HepG2 (cell line): ENCODE measurements around the gene NCR1.
"Not testable (repeated sequence)": the region's sequence is repeated elsewhere in the genome, so short reads cannot be mapped to it uniquely, and the experiment has no call there.

Experiments
- ARNTL ChIP-seq: sonication (generic); formaldehyde crosslinking; IDR thresholded peaks from 2 replicates; pipeline ENCODE4 v1.4.0; 2020; ENCODE audit warnings: mild to moderate bottlenecking, missing genetic modification reagents
- MTF1 ChIP-seq: sonication (generic); formaldehyde crosslinking; IDR thresholded peaks from 2 replicates; pipeline ENCODE4 v1.5.0; 2020; ENCODE audit warnings: missing genetic modification reagents
- MXI1 ChIP-seq: IDR thresholded peaks from 3 replicates; pipeline ENCODE4 v1.6.1; 2012; ENCODE audit warnings: low read depth, low read length, inconsistent platforms, borderline replicate concordance
- NFE2 ChIP-seq: sonication (generic); formaldehyde crosslinking; IDR thresholded peaks from 2 replicates; pipeline ENCODE4 v1.4.0; 2020; ENCODE audit warnings: missing genetic modification reagents
- PHF5A ChIP-seq: IDR thresholded peaks from one replicate; pipeline ENCODE4 v1.6.1; 2018; ENCODE audit warnings: low read depth, missing genetic modification reagents; ENCODE audit not compliant: unreplicated experiment
- TCF7L2 ChIP-seq: IDR thresholded peaks from 2 replicates; pipeline ENCODE4 v1.6.1; 2011; ENCODE audit warnings: mild to moderate bottlenecking, low read depth, low read length, moderate library complexity
- ZFP1 ChIP-seq: IDR thresholded peaks from 2 replicates; pipeline ENCODE4 v1.6.1; 2016
- ZNF496 ChIP-seq: sonication (generic); formaldehyde crosslinking; IDR thresholded peaks from 2 replicates; pipeline ENCODE4 v1.8.1; 2023; ENCODE audit warnings: mild to moderate bottlenecking, moderate library complexity, missing genetic modification reagents; ENCODE audit not compliant: insufficient replicate concordance
- ZNF543 ChIP-seq: sonication (generic); formaldehyde crosslinking; IDR thresholded peaks from 2 replicates; pipeline ENCODE4 v1.4.0; 2020; ENCODE audit warnings: mild to moderate bottlenecking, missing genetic modification reagents
- ZNF629 ChIP-seq: sonication (generic); formaldehyde crosslinking; conservative IDR thresholded peaks from 2 replicates; pipeline ENCODE4 v1.5.0; 2020; ENCODE audit warnings: missing genetic modification reagents
- TF ChIP-seq, protein P1 (sequence below): sonication (generic); formaldehyde crosslinking; conservative IDR thresholded peaks from 2 replicates; pipeline ENCODE4 v1.8.1; 2023; ENCODE audit warnings: missing genetic modification reagents
- TF ChIP-seq, protein P2 (sequence below): sonication (generic); formaldehyde crosslinking; IDR thresholded peaks from 2 replicates; pipeline ENCODE4 v1.5.0; 2020; ENCODE audit warnings: mild to moderate bottlenecking, missing genetic modification reagents, moderate library complexity
- TF ChIP-seq, protein P3 (sequence below): sonication (generic); formaldehyde crosslinking; IDR thresholded peaks from 2 replicates; pipeline ENCODE4 v1.4.0; 2020; ENCODE audit warnings: mild to moderate bottlenecking, missing genetic modification reagents, borderline replicate concordance
- TF ChIP-seq, protein P4 (sequence below): sonication (generic); formaldehyde crosslinking; IDR thresholded peaks from 2 replicates; pipeline ENCODE4 v1.4.0; 2020; ENCODE audit warnings: missing genetic modification reagents, mild to moderate bottlenecking, borderline replicate concordance

DNA sequence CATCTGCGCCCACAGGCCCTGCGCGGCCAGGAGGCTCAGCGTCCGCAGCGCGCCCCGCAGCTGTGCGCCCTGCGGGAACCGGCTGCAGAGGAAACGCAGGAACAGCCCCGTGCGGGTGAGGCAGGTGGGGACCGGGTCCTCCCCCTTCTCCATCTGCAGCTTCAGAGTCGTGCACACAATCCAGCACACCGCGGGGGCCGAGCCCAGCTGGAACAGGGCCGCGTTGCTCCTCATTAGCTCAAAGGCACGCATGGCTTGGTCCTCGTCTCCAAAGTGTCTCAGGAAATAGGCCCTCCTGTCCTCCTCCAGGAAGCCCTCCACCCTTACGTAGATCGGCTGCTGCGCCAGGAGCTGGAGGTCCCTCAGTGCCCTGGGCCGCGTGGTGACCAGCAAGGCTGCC is 33.6 kb downstream of the NCR1 start:
- TF ChIP-seq, protein P1, sequence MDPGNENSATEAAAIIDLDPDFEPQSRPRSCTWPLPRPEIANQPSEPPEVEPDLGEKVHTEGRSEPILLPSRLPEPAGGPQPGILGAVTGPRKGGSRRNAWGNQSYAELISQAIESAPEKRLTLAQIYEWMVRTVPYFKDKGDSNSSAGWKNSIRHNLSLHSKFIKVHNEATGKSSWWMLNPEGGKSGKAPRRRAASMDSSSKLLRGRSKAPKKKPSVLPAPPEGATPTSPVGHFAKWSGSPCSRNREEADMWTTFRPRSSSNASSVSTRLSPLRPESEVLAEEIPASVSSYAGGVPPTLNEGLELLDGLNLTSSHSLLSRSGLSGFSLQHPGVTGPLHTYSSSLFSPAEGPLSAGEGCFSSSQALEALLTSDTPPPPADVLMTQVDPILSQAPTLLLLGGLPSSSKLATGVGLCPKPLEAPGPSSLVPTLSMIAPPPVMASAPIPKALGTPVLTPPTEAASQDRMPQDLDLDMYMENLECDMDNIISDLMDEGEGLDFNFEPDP (CRISPR knock-in tag): not testable (repeated sequence)
- not testable (repeated sequence) for TF ChIP-seq ARNTL (CRISPR knock-in tag); ZFP1 (CRISPR knock-in tag); ZNF496 (CRISPR knock-in tag); NFE2 (CRISPR knock-in tag); ZNF629 (CRISPR knock-in tag); MXI1; TCF7L2; MTF1 (CRISPR knock-in tag); ZNF543 (CRISPR knock-in tag); PHF5A (CRISPR knock-in tag)
- TF ChIP-seq, protein P2, sequence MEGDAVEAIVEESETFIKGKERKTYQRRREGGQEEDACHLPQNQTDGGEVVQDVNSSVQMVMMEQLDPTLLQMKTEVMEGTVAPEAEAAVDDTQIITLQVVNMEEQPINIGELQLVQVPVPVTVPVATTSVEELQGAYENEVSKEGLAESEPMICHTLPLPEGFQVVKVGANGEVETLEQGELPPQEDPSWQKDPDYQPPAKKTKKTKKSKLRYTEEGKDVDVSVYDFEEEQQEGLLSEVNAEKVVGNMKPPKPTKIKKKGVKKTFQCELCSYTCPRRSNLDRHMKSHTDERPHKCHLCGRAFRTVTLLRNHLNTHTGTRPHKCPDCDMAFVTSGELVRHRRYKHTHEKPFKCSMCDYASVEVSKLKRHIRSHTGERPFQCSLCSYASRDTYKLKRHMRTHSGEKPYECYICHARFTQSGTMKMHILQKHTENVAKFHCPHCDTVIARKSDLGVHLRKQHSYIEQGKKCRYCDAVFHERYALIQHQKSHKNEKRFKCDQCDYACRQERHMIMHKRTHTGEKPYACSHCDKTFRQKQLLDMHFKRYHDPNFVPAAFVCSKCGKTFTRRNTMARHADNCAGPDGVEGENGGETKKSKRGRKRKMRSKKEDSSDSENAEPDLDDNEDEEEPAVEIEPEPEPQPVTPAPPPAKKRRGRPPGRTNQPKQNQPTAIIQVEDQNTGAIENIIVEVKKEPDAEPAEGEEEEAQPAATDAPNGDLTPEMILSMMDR: not testable (repeated sequence)
- TF ChIP-seq, protein P3, sequence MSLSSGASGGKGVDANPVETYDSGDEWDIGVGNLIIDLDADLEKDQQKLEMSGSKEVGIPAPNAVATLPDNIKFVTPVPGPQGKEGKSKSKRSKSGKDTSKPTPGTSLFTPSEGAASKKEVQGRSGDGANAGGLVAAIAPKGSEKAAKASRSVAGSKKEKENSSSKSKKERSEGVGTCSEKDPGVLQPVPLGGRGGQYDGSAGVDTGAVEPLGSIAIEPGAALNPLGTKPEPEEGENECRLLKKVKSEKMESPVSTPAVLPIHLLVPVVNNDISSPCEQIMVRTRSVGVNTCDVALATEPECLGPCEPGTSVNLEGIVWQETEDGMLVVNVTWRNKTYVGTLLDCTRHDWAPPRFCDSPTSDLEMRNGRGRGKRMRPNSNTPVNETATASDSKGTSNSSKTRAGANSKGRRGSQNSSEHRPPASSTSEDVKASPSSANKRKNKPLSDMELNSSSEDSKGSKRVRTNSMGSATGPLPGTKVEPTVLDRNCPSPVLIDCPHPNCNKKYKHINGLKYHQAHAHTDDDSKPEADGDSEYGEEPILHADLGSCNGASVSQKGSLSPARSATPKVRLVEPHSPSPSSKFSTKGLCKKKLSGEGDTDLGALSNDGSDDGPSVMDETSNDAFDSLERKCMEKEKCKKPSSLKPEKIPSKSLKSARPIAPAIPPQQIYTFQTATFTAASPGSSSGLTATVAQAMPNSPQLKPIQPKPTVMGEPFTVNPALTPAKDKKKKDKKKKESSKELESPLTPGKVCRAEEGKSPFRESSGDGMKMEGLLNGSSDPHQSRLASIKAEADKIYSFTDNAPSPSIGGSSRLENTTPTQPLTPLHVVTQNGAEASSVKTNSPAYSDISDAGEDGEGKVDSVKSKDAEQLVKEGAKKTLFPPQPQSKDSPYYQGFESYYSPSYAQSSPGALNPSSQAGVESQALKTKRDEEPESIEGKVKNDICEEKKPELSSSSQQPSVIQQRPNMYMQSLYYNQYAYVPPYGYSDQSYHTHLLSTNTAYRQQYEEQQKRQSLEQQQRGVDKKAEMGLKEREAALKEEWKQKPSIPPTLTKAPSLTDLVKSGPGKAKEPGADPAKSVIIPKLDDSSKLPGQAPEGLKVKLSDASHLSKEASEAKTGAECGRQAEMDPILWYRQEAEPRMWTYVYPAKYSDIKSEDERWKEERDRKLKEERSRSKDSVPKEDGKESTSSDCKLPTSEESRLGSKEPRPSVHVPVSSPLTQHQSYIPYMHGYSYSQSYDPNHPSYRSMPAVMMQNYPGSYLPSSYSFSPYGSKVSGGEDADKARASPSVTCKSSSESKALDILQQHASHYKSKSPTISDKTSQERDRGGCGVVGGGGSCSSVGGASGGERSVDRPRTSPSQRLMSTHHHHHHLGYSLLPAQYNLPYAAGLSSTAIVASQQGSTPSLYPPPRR (CRISPR knock-in tag): not testable (repeated sequence)
- TF ChIP-seq, protein P4, sequence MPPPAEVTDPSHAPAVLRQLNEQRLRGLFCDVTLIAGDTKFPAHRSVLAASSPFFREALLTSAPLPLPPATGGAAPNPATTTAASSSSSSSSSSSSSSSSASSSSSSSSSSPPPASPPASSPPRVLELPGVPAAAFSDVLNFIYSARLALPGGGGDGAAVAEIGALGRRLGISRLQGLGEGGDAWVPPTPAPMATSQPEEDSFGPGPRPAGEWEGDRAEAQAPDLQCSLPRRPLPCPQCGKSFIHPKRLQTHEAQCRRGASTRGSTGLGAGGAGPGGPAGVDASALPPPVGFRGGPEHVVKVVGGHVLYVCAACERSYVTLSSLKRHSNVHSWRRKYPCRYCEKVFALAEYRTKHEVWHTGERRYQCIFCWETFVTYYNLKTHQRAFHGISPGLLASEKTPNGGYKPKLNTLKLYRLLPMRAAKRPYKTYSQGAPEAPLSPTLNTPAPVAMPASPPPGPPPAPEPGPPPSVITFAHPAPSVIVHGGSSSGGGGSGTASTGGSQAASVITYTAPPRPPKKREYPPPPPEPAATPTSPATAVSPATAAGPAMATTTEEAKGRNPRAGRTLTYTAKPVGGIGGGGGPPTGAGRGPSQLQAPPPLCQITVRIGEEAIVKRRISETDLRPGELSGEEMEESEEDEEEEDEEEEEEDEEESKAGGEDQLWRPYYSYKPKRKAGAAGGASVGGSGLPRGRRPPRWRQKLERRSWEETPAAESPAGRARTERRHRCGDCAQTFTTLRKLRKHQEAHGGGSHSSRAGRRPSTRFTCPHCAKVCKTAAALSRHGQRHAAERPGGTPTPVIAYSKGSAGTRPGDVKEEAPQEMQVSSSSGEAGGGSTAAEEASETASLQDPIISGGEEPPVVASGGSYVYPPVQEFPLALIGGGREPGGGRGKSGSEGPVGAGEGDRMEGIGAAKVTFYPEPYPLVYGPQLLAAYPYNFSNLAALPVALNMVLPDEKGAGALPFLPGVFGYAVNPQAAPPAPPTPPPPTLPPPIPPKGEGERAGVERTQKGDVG: not testable (repeated sequence)
